ENCODE data around the gene TULP4. TPM values are rescaled to one million over a fixed set of nuclear protein-coding genes. Genes with fewer than 3 reads are reported as not detected.
"Not testable (repeated sequence)": the region's sequence is repeated elsewhere in the genome, so short reads cannot be mapped to it uniquely, and the experiment has no call there.

The TULP4 gene
- total RNA-seq, 1 experiment from 2014 or later = 21.5 TPM

DNA sequence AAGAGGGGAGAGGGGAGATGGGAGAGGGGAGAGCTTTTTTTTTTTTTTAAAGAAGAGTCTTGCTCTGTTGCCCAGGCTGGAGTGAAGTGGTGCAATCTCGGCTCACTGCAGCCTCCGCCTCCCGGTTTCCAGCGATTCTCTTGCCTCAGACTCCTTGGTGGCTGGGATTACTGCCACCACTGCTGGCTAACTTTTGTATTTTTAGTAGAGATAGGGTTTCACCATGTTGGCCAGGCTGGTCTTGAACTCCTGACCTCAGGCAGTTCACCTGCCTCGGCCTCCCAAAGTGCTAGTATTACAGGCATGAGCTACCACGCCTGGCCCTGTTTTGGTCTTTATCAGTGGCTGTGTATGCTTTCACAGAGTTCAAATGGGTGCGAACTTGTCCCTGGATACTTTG, 38.5 kb downstream of the TULP4 start:
- H3K4me3 ChIP-seq (ENCODE audit: low read length); CTCF ChIA-PET; intact Hi-C loops (cut with micrococcal nuclease); H3K9me2 ChIP-seq (replicated peaks; ENCODE audit: low read length); DNase-seq; H3F3A ChIP-seq (ENCODE audit: low read length, unreplicated experiment); H3K4me2 ChIP-seq (ENCODE audit: low read length); H3K27me3 ChIP-seq (ENCODE audit: low read length); H3K4me1 ChIP-seq (ENCODE audit: insufficient read depth, low read length); H3K36me3 ChIP-seq (ENCODE audit: low read depth, low read length); H3K9ac ChIP-seq (ENCODE audit: low read length); H3K9me3 ChIP-seq (ENCODE audit: low read length); POLR2A ChIA-PET (ENCODE audit: unreplicated experiment); H3K79me2 ChIP-seq (ENCODE audit: low read length); BruUV-seq (replicated peaks); H3K27ac ChIP-seq (ENCODE audit: low read length); H4K20me1 ChIP-seq (ENCODE audit: low read length); H2AFZ ChIP-seq (ENCODE audit: low read length); ATAC-seq: not testable (repeated sequence)

DNA sequence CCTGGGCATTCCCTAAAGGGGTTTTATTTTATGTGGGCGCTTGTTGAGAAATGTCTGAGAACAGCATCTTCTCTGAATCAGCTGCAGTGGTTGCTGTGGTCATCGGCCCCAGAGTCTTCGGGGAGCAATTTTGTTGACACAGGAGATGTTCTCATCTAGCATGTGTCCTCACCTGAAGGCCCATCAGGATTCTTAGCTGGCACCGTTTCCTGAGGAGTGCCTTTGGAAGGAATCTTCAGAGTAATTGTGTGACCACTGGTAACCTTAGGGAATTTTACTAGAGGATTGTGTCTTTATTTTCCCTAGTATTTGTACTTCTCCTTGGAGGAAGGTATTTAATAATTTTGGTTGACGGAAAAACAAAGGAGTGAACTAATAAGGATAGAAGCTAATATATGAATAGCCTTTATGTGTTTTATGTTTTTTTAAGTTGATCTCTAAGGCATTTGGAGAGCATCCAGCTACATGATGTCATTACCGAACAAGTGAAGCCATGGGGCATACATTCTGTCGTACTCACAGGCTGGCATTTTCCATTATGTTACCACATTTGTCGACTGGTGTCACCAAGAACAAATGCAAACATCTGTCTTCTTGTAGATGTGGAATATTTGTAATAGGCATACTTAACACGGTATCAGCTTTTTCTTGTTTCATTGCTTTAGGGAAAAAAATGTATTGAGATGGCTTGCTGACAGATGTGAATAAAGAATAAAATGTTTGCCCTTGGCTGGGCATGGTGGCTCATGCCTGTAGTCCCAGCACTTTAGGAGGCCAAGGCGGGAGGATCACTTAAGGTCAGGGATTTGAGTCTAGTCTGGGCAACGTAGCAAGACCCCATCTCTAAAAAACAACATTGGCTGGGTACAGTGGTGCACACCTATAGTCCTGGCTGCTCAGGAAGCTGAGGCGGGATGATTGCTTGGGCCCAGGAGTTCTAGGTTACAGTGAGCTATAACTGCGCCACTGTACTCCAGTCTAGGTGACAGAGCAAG, 41.9 kb downstream of the TULP4 start:
- ChIA-PET POLR2A (ENCODE audit: unreplicated experiment) (no interaction called here), CTCF (no interaction called here)
- no TSS peak for BruUV-seq (replicated peaks)
- Histone ChIP-seq H3K9me2 (replicated peaks; ENCODE audit: low read length) (no peaks in the 10 kb centered on the region), H3K27ac (ENCODE audit: low read length) (no peak overlapping the region), H3K4me3 (ENCODE audit: low read length) (no peak overlapping the region), H3F3A (ENCODE audit: low read length, unreplicated experiment) (no peaks in the 10 kb centered on the region), H3K36me3 (ENCODE audit: low read depth, low read length) (no peaks in the 10 kb centered on the region), H3K27me3 (ENCODE audit: low read length) (no peaks in the 10 kb centered on the region), H3K4me1 (ENCODE audit: insufficient read depth, low read length) (no peaks in the 10 kb centered on the region), H3K9ac (ENCODE audit: low read length) (no peak overlapping the region), H3K79me2 (ENCODE audit: low read length) (no peaks in the 10 kb centered on the region), H3K4me2 (ENCODE audit: low read length) (no peak overlapping the region), H2AFZ (ENCODE audit: low read length) (no peak overlapping the region), H4K20me1 (ENCODE audit: low read length) (no peaks in the 10 kb centered on the region), H3K9me3 (ENCODE audit: low read length) (no peaks in the 10 kb centered on the region)
- intact Hi-C loops (cut with micrococcal nuclease) = no loop called here
- DNase-seq = no peak
- TF ChIP-seq EZH2 (IDR thresholded peaks at IDR 0.05; ENCODE audit: low read length, unreplicated experiment) = no peak
- no peak for ATAC-seq

DNA sequence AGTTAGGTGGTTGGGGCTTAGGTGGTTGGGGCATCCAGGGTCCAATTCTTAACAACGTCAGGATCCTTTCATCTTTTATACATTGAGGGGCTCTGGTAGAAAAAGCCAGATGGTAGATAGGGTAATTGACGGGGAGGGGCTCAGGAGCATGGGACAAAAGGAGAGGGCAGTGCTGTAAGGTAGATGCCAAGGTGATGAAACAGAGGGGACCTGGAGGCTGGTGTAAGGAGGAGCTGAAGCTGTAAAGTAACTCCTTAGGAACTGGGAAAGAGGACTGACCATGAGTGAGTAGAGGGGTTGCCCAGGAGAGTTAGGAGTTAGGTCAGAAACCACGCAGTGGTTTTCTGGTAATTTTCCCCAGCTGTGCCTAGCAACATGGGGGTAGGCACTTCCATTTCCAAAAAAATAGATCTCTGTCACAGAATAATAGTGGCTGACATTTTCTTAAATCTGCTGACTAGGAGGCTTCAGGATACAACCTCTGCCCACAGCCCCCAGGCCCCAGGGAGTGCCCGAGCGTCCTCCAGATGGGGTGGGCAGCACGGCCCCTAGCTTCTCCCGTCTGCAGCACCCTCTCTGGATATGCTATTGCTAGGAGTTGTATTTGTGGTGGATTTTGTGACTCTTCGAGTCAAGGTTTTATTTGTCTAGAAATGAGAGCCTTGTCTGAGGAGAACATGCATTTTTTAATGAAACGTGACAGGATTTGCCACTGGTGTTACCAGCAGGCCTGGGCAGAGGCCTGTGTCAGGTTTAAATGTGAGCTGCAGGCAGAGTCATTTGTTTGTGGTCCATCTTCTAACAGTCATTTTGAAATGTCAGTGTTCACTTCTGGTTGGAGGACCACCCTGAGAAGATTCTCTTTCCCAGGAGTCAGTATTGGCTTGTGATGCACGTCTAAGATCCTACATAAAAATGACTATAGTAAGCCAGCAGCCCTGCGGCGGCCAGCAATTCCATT, 44.6 kb downstream of the TULP4 start:
- Histone ChIP-seq H3K9me3 (ENCODE audit: low read length) (no peaks in the 10 kb centered on the region), H3K27me3 (ENCODE audit: low read length) (no peaks in the 10 kb centered on the region), H3K4me2 (ENCODE audit: low read length) (no peak overlapping the region), H3K9me2 (replicated peaks; ENCODE audit: low read length) (no peaks in the 10 kb centered on the region), H3K9ac (ENCODE audit: low read length) (no peak overlapping the region), H3K36me3 (ENCODE audit: low read depth, low read length) (no peaks in the 10 kb centered on the region), H2AFZ (ENCODE audit: low read length) (no peak overlapping the region), H3K79me2 (ENCODE audit: low read length) (no peaks in the 10 kb centered on the region), H3K4me1 (ENCODE audit: insufficient read depth, low read length) (no peaks in the 10 kb centered on the region), H3K27ac (ENCODE audit: low read length) (no peak overlapping the region), H3F3A (ENCODE audit: low read length, unreplicated experiment) (no peaks in the 10 kb centered on the region), H4K20me1 (ENCODE audit: low read length) (no peaks in the 10 kb centered on the region), H3K4me3 (ENCODE audit: low read length) (no peak overlapping the region)
- DNase-seq (no peak), ATAC-seq (no peak)
- ChIA-PET CTCF (no interaction called here), POLR2A (ENCODE audit: unreplicated experiment) (no interaction called here)
- TF ChIP-seq EZH2phosphoT487 (IDR thresholded peaks at IDR 0.05; ENCODE audit: borderline replicate concordance, low read length) = no peak
- no peak for TF ChIP-seq EZH2 (IDR thresholded peaks at IDR 0.05; ENCODE audit: low read length, unreplicated experiment)
- no peak for TF ChIP-seq CTCF (conservative IDR thresholded peaks at IDR 0.05; ENCODE audit: low read depth, low read length)
- no TSS peak for BruUV-seq (replicated peaks)
- intact Hi-C loops (cut with micrococcal nuclease) = no loop called here

Measured in PC-3 (cell line).